Mesenchymal stem cell (in vitro differentiated cells and primary cell): Measurements from ENCODE around the gene GALK1.
A peak's percentile ranks its signal among the peaks of the same experiment; 100 is the strongest.

Experiments
- DNase-seq: peaks from one replicate; pipeline ENCODE4 v3.0.0-alpha.2; 2013
- H2AFZ ChIP-seq: one replicate; pipeline ENCODE4 v1.6.1; 2013; ENCODE audit warnings: low read depth, mild to moderate bottlenecking, control low read depth, inconsistent platforms, low read length, moderate library complexity
- H2AK5ac ChIP-seq: 2 replicates; pipeline ENCODE4 v1.6.1; 2013; ENCODE audit warnings: low read length, moderate library complexity, mild to moderate bottlenecking, inconsistent platforms; ENCODE audit not compliant: severe bottlenecking
- H2BK120ac ChIP-seq: one replicate; pipeline ENCODE4 v1.6.1; 2013; ENCODE audit warnings: low read depth, mild to moderate bottlenecking, inconsistent platforms, low read length, moderate library complexity
- H2BK12ac ChIP-seq, 2 experiments: one replicate each; pipeline ENCODE4 v1.6.1; 2013; ENCODE audit warnings: inconsistent platforms in 2 of 2, low read length in 2 of 2, mild to moderate bottlenecking in 2 of 2, moderate library complexity in 2 of 2, control low read depth in 1 of 2
- H2BK15ac ChIP-seq: one replicate; pipeline ENCODE4 v1.6.1; 2013; ENCODE audit warnings: mild to moderate bottlenecking, low read depth, inconsistent platforms; ENCODE audit not compliant: poor library complexity, severe bottlenecking
- H2BK5ac ChIP-seq: 2 replicates; pipeline ENCODE4 v1.6.1; 2013; ENCODE audit warnings: low read depth, mild to moderate bottlenecking, low read length, control low read depth, inconsistent platforms; ENCODE audit not compliant: poor library complexity, severe bottlenecking
- H3K14ac ChIP-seq, 2 experiments: one replicate each; pipeline ENCODE4 v1.6.1; 2013; ENCODE audit warnings: inconsistent platforms in 2 of 2, low read length in 2 of 2, control low read depth in 1 of 2, mild to moderate bottlenecking in 1 of 2, moderate library complexity in 1 of 2
- H3K18ac ChIP-seq, 2 experiments: one replicate each; pipeline ENCODE4 v1.6.1; 2013; ENCODE audit warnings: inconsistent platforms in 2 of 2, low read length in 2 of 2, control low read depth in 1 of 2, low read depth in 1 of 2, mild to moderate bottlenecking in 1 of 2
- H3K23ac ChIP-seq, 2 experiments: one replicate each; pipeline ENCODE4 v1.6.1; 2013; ENCODE audit warnings: inconsistent platforms in 2 of 2, low read length in 2 of 2, mild to moderate bottlenecking in 2 of 2, moderate library complexity in 2 of 2, control low read depth in 1 of 2
- H3K27ac ChIP-seq: 2 replicates; pipeline ENCODE4 v1.5.1; 2013; ENCODE audit warnings: mild to moderate bottlenecking, moderate library complexity, low read length, control low read depth, inconsistent platforms; ENCODE audit not compliant: poor library complexity, severe bottlenecking
- H3K27me3 ChIP-seq, 2 experiments: 2 replicates each; pipeline versions ENCODE4 v1.6.1 to v1.7.0; 2013; ENCODE audit warnings: low read length in 2 of 2, mild to moderate bottlenecking in 2 of 2, moderate library complexity in 2 of 2, control low read depth in 1 of 2, inconsistent platforms in 1 of 2; ENCODE audit not compliant: control insufficient read depth in 1 of 2, insufficient read depth in 1 of 2
- H3K36me3 ChIP-seq, 2 experiments: 2 replicates each; pipeline versions ENCODE4 v1.6.1 to v1.7.0; 2013; ENCODE audit warnings: low read length in 2 of 2, control low read depth in 1 of 2, inconsistent platforms in 1 of 2, low read depth in 1 of 2, mild to moderate bottlenecking in 1 of 2; ENCODE audit not compliant: insufficient read depth in 2 of 2, control insufficient read depth in 1 of 2
- H3K4ac ChIP-seq, 2 experiments: one replicate each; pipeline ENCODE4 v1.6.1; 2013; ENCODE audit warnings: inconsistent platforms in 2 of 2, low read length in 2 of 2, mild to moderate bottlenecking in 2 of 2, moderate library complexity in 2 of 2, control low read depth in 1 of 2, low read depth in 1 of 2
- H3K4me1 ChIP-seq: 2 replicates; pipeline ENCODE4 v1.6.1; 2013; ENCODE audit warnings: low read depth, low read length, control low read depth; ENCODE audit not compliant: control insufficient read depth, insufficient read depth
- H3K4me2 ChIP-seq: 2 replicates; pipeline ENCODE4 v1.6.1; 2013; ENCODE audit warnings: low read length, mild to moderate bottlenecking, inconsistent platforms; ENCODE audit not compliant: poor library complexity, severe bottlenecking
- H3K4me3 ChIP-seq, 2 experiments: 2 replicates each; pipeline versions ENCODE4 v1.5.1 to v1.7.0; 2013; ENCODE audit warnings: low read length in 2 of 2, mild to moderate bottlenecking in 2 of 2, control low read depth in 1 of 2, low read depth in 1 of 2; ENCODE audit not compliant: insufficient read depth in 1 of 2
- H3K79me1 ChIP-seq: replicated peaks from 2 replicates; pipeline ENCODE4 v1.6.1; 2013; ENCODE audit warnings: mild to moderate bottlenecking, control low read depth, low read length, inconsistent platforms; ENCODE audit not compliant: poor library complexity, severe bottlenecking
- H3K9ac ChIP-seq: 2 replicates; pipeline ENCODE4 v1.7.0; 2013; ENCODE audit warnings: mild to moderate bottlenecking, low read length, moderate library complexity
- H3K9me3 ChIP-seq: 2 replicates; pipeline ENCODE4 v1.7.0; 2013; ENCODE audit warnings: mild to moderate bottlenecking, low read length; ENCODE audit not compliant: control insufficient read depth
- H4K8ac ChIP-seq: one replicate; pipeline ENCODE4 v1.6.1; 2013; ENCODE audit warnings: inconsistent platforms, mild to moderate bottlenecking, low read length, moderate library complexity
- H4K91ac ChIP-seq: one replicate; pipeline ENCODE4 v1.6.1; 2013; ENCODE audit warnings: mild to moderate bottlenecking, low read length, inconsistent platforms
- WGBS: methylation state at CpG from one replicate; pipeline ENCODE4 v1.1.7; 2013; ENCODE audit warnings: mixed read lengths; 5-methylcytosine and 5-hydroxymethylcytosine counted together

The GALK1 gene

DNA sequence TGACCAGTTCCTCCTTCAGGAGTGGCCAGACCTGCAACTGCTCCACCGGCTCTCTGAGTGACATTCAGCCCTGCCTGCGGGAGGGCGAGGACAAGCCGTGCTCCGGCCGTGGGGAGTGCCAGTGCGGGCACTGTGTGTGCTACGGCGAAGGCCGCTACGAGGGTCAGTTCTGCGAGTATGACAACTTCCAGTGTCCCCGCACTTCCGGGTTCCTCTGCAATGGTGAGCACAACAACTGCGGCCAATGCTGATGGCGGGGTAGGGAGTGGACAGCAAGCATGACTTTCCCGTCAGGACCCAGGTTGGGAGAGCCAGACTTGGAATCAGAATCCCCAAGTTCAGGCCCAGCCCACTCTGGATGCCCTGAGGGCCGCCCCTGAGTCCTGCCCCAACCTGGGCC lies 31.5 kb downstream of the GALK1 start:
- Histone ChIP-seq H3K9ac (no peak overlapping the region), H2AFZ (no peak overlapping the region), H3K4me3 (no peak overlapping the region), H2BK5ac (no peak overlapping the region), H3K79me1 (peaks cover 17% of the 10 kb centered on the region), H2BK12ac (no peak overlapping the region), H2BK15ac (no peak overlapping the region), H3K18ac (no peak overlapping the region), H4K91ac (no peak overlapping the region), H2BK120ac (no peak overlapping the region), H3K23ac (no peak overlapping the region), H3K4me1 (peaks cover 10% of the 10 kb centered on the region), H3K14ac (no peak overlapping the region), H4K8ac (no peak overlapping the region), H3K9me3 (no peaks in the 10 kb centered on the region), H3K4me2 (no peak overlapping the region), H3K4ac (no peak overlapping the region), H3K27me3 (peaks cover 0 to 16% of the 10 kb centered on the region in 2 experiments), H2AK5ac (no peak overlapping the region), H3K27ac (no peak overlapping the region), H3K36me3 (peaks cover 0 to 83% of the 10 kb centered on the region in 2 experiments)
- WGBS, result 90% methylated on average over 18 of the region's 18 CpGs
- no peak for DNase-seq

DNA sequence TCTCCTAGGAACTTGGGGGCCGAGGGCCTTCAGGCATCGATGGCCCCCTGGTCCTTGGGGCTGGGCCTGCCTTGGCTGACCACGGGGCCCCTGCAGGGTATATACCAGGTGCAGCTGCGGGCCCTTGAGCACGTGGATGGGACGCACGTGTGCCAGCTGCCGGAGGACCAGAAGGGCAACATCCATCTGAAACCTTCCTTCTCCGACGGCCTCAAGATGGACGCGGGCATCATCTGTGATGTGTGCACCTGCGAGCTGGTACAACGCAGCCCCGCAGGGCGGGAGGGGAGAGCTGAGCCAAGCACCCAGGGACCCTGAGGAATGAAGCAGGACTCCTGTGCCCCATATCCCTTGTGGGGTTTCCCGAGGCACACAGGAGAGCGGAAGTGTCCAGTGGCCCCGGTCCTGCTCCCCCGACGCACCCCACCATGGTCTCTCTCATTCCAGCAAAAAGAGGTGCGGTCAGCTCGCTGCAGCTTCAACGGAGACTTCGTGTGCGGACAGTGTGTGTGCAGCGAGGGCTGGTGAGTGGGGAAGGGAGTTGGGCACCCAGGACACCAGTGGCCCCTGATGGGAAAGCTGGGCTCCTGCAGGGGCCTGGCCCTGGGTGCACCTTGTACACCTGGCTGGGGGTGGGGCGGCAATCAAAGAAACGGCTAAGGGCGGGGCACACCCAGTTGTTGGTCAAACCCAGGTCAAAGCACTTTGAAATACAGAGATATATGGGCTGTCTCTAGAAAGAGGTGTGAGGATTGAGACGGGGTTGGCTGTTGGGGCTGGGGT lies 33.1 kb downstream of the GALK1 start:
- Histone ChIP-seq H3K4me3 (no peak overlapping the region), H3K14ac (no peak overlapping the region), H3K4me1 (peaks cover under 1% of the 10 kb centered on the region), H2BK5ac (no peak overlapping the region), H2BK120ac (no peak overlapping the region), H3K27me3 (peaks cover 0 to 20% of the 10 kb centered on the region in 2 experiments), H4K91ac (no peak overlapping the region), H3K23ac (no peak overlapping the region), H3K4ac (no peak overlapping the region), H3K9ac (no peak overlapping the region), H2AK5ac (no peak overlapping the region), H3K18ac (no peak overlapping the region), H3K9me3 (no peaks in the 10 kb centered on the region), H3K27ac (no peak overlapping the region), H3K79me1 (peaks cover 17% of the 10 kb centered on the region), H2BK12ac (no peak overlapping the region), H3K36me3 (peaks cover 0 to 83% of the 10 kb centered on the region in 2 experiments), H2AFZ (no peak overlapping the region), H4K8ac (no peak overlapping the region), H3K4me2 (no peak overlapping the region), H2BK15ac (no peak overlapping the region)
- WGBS, result 93% methylated on average over 31 of the region's 31 CpGs
- DNase-seq, result no peak

DNA sequence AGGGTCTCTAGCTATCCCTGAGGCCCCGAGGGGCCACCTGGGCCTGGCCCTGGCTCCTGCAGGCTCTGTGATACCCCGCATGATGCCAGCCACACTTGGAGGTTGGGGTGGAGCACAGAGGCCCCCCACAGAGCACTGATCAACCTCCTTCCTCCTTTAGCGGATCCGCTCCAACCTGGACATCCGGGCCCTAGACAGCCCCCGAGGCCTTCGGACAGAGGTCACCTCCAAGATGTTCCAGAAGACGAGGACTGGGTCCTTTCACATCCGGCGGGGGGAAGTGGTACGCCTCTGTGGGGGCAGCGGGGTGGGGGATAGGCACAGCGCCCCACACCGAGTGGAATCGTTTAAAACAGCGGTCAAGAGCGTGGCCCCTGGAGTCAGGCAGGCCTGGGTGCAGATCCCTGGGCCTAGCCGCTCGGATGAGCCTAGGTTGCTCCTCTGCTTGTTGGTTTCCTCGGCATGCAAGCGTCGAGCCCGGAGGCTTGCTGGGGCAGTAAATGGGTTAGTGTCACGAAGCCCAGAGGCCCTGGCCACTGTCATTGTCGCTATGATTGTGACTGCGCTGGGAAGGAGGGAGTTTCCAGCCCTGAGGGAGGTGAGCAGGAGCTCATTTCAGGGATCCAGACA lies 33.8 kb downstream of the GALK1 start:
- H3K36me3 ChIP-seq, result peaks cover 0 to 78% of the 10 kb centered on the region in 2 experiments
- H3K9me3 ChIP-seq, result no peaks in the 10 kb centered on the region
- H3K4ac ChIP-seq, result no peak overlapping the region
- no peak overlapping the region for H2BK12ac ChIP-seq
- H2AFZ ChIP-seq, result no peak overlapping the region
- whole genome bisulfite sequencing, result 90% methylated on average over 26 of the region's 26 CpGs
- H3K9ac ChIP-seq, result no peak overlapping the region
- H3K27ac ChIP-seq, result no peak overlapping the region
- H3K4me2 ChIP-seq, result no peak overlapping the region
- H3K14ac ChIP-seq, result no peak overlapping the region
- H2AK5ac ChIP-seq, result no peak overlapping the region
- no peak overlapping the region for H2BK5ac ChIP-seq
- no peak overlapping the region for H4K91ac ChIP-seq
- no peak overlapping the region for H3K23ac ChIP-seq
- H3K79me1 ChIP-seq, result peaks cover 17% of the 10 kb centered on the region
- H2BK15ac ChIP-seq, result no peak overlapping the region
- no peak overlapping the region for H4K8ac ChIP-seq
- H2BK120ac ChIP-seq, result no peak overlapping the region
- no peak overlapping the region for H3K18ac ChIP-seq
- H3K4me1 ChIP-seq, result no peaks in the 10 kb centered on the region
- peaks cover 0 to 17% of the 10 kb centered on the region in 2 experiments for H3K27me3 ChIP-seq
- DNase-seq, result no peak
- no peak overlapping the region for H3K4me3 ChIP-seq

DNA sequence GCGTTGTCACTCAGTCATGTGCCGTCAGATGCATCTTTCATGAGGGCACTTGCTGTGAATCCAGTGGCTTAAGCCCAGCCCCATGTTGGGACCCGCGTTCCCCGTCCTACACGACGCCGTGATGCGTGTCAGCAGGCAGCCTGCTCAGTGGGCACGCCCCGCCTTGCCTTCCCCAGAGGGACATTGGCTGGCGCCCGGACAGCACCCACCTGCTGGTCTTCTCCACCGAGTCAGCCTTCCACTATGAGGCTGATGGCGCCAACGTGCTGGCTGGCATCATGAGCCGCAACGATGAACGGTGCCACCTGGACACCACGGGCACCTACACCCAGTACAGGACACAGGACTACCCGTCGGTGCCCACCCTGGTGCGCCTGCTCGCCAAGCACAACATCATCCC lies 34.9 kb downstream of the GALK1 start:
- Histone ChIP-seq H3K27me3 (peaks cover 0 to 25% of the 10 kb centered on the region in 2 experiments), H2BK12ac (no peak overlapping the region), H3K18ac (no peak overlapping the region), H2BK120ac (no peak overlapping the region), H2AFZ (no peak overlapping the region), H3K4ac (no peak overlapping the region), H3K27ac (no peak overlapping the region), H3K4me2 (no peak overlapping the region), H2BK5ac (no peak overlapping the region), H4K91ac (peak overlapping the region; percentile 31), H3K9me3 (no peaks in the 10 kb centered on the region), H3K9ac (no peak overlapping the region), H3K4me1 (peaks cover 2% of the 10 kb centered on the region), H3K23ac (no peak overlapping the region), H3K4me3 (no peak overlapping the region), H3K36me3 (peaks cover 0 to 81% of the 10 kb centered on the region in 2 experiments), H2AK5ac (no peak overlapping the region), H3K79me1 (peaks cover 20% of the 10 kb centered on the region), H4K8ac (no peak overlapping the region), H2BK15ac (no peak overlapping the region), H3K14ac (no peak overlapping the region)
- 86% methylated on average over 19 of the region's 24 CpGs for WGBS
- DNase-seq, result no peak
